DOHH2 (cell line): Measurements from ENCODE around the gene CKB.

ENCODE experiments used
- CTCF ChIP-seq: fragments of 200-600 bp; sonication (generic); IDR thresholded peaks from one replicate; pipeline ENCODE4 v1.5.1; 2014; ENCODE audit warnings: antibody characterized with exemption, mild to moderate bottlenecking, low read depth, low read length; ENCODE audit not compliant: poor library complexity, severe bottlenecking
- EZH2phosphoT487 ChIP-seq: fragments of 200-600 bp; sonication (generic); IDR thresholded peaks from 2 replicates; pipeline ENCODE4 v1.6.1; 2017; ENCODE audit warnings: borderline replicate concordance, mild to moderate bottlenecking, antibody characterized with exemption, low read length, moderate library complexity, mixed read lengths

GRCh38 chr14:103510724-103511693, 11.6 kb downstream of the CKB start:
- TF ChIP-seq CTCF = no peak
- TF ChIP-seq EZH2phosphoT487 = no peak
